OCI-LY3 (cell line): ENCODE measurements around the gene ERC2.

Source experiments
- CTCF ChIP-seq: fragments of 200-600, 300-600 bp; sonication (generic); IDR thresholded peaks from 2 replicates; pipeline ENCODE4 v1.5.1; 2014; ENCODE audit warnings: antibody characterized with exemption, low read length, low read depth
- EZH2phosphoT487 ChIP-seq: fragments of 200-600 bp; shearing (Covaris generic); IDR thresholded peaks from 2 replicates; pipeline ENCODE4 v1.6.1; 2018; ENCODE audit warnings: antibody characterized with exemption, mixed run types, low read depth

DNA sequence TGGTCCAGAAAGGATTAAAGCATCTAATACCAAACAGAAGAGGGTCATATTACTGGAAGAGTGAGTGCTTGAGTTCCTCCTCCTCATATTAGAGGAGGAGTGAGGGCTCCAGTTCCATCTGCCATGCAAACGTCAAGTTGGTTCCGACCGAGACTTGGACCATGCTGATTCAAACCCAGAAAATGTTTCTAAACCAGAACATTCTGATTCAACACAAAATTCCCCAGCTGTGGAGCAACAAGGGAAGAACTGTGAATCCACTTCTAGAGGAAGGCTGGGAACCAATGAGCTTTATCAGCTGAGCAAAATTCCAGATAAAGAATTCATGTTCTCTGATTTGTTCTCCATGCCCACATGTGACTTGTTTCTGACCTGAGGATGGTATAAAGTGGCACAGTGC lies 845.5 kb downstream of the ERC2 start:
- no peak for TF ChIP-seq CTCF
- TF ChIP-seq EZH2phosphoT487, result no peak
